CD4-positive, alpha-beta T cell treated with Interleukin-4 for 4 hours (primary cell): ENCODE data around the gene VSIR.

Experiments
- DNase-seq: peaks from one replicate; pipeline ENCODE4 v3.0.0-alpha.2; 2020

Gene VSIR

DNA sequence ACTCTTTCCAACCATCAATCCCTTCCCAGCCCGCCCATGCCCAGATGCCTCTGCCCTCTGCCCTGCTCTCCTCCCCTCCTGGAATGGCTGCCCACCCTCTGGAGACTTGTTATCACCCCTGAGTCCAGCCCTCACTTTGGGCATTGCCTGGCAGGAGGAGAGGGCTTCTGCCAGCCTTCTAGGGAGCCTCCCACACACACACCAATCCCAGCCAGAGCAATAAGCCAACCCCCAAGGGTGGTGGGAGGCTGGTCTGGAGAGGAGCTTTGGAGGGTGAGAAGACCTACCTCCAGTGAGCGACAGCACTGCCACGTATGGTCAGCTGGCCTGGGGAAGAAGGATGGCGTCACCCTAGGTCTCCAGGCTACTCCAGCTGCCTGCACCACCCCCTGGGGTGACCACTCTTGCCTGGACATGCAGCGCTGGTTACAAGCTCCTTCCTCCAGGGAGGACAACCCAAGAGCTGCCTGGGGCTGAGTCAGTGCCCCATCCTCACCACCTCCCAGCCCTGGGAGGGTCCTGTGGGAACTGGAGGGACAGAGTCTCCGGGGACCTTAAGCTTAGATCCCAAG lies 62.2 kb downstream of the VSIR start:
- no peak for DNase-seq

DNA sequence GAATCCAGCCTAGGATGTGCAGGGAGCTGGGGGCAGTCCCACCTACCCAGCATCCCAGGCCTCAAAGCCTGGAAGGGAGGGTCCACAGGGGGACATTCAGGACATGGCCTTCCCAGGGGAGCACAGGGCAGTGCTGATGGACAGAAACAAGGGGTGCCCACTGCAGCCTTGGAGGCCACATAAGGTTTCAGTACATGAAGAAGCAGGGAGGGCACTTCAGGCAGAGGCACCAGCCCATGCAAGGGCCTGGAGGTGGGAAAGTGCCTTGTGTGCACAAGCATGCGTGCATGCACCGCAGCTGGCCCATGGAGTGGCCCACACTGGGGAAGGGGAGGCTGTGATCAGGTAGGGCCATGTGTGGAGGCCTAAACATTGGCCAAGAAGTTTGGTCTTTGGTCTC lies 62.8 kb downstream of the VSIR start:
- DNase-seq = no peak

DNA sequence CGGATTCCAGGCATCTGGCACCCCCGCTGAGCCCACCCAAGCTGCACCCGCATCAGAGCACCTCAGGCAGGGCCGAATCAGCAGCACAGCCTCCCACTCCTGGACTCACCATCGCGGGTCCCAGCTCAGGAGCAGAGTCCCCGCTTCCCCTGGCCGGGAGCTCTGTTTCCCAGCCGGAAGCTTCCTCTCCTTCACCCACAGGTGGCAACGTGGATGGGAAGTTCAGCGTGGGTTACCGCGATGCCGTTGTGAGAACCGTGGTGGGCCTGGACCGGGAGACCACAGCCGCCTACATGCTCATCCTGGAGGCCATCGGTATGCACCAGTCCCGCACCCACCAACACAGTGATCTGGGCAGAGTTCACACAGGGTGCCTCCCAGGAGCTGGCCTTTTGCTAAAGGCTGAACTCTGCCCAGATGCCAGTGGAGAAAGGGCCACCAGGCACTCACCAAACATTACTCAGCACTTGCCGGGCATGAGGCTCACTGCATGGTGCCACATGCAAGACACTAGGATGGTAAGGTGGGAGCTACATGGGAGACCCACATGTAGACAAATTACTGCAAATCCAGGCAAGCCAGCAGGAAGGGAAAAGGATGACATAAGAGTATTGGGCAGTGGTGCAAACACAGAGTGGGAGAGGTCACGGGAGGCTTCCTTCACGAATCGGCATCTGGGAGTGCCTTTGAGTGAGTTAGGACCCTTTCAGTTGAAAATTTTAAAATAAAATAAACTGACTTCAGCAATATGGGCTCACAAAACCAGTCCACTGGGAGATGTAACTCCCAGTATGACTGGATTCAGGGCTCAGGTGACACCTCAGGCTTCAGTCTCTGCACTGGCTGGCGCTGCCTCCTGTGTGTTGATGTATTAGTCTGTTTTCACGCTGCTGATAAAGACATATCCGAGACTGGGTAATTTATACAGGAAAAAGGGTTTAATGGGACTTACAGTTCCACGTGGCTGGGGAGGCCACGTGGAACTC lies 64.1 kb downstream of the VSIR start:
- no peak for DNase-seq

DNA sequence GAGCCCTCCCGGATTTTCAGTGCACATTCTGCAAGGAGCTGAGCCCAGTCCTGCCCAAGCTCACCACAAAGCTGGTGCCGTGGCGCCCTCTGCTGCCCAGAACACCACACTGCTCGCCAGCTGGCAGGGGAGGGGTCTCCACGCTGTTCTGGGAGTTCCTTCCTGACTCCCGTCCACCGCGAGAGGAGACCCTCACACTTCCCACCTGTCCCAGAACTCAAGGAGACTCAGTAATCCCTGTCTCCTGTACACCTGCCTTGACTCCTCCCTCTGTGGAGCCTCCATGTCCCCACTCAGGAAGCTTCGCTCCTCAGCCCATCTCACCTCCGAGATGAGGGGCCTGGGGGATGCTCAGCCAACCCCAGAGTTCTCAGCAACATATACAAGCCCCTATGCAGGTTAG lies 65.0 kb downstream of the VSIR start:
- peak; percentile 50 for DNase-seq

DNA sequence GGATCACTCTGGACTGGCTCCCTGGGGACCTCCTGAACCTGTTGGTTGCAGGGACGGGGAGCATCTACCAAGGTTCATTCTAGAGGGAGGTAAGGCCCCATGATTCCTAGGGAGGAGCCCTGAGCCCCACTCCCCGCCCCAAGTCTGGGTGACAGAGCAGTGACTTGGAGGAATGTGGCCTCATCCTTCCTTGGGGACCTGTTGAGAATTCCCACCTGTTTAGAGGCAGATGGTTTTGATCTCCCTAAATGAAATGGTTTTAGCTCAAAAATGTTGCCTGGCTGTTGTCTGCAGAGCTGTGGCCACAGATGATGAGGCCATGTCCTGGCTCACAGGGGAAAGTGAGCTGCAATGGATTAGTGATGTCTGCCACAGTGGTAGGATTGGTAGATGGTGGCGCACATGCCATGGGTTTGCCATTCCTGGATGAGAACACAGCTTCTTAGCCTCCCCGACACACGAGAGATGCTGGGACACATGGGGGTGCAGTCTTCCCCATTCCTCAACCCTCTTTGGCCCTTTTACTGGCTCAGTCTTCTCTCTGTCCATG lies 66.0 kb downstream of the VSIR start:
- no peak for DNase-seq

DNA sequence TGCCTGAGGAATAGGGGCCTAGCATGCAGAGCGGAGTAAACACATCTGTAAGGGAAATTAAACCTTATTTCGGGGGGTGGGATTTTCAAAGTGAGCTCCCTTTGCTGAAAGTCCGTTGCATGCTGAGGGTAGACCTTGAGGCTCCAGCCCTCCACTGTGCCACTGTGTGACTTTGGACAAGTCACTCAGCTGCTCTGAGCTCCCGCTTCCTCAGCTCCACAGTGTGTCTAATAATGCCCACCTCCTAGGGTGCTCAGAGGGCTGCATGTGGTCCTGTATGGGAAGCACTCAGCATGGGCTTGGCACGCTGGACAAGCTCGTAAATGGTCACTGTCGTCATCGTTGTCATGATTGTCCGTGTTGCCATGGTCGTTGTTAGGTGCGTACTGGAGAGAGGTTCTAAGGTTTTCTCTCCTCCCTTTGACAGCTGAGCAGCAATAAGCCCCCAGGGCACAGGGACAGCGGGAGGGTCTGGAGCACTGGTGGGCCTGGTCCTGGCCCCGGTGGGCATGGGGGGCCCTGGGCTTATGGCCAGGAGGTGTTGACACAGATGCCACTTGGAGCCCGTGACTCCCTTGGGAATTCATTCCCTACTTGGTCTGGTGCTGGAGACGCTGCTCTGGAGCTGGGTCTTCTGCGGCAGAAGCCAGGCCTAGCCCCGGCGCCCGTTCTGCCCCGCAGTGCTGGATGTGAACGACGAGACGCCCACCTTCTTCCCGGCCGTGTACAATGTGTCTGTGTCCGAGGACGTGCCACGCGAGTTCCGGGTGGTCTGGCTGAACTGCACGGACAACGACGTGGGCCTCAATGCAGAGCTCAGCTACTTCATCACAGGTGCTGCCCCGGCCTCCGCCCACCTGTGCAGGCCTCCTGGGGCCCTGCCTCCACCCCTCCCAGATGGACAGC lies 66.9 kb downstream of the VSIR start:
- no peak for DNase-seq

DNA sequence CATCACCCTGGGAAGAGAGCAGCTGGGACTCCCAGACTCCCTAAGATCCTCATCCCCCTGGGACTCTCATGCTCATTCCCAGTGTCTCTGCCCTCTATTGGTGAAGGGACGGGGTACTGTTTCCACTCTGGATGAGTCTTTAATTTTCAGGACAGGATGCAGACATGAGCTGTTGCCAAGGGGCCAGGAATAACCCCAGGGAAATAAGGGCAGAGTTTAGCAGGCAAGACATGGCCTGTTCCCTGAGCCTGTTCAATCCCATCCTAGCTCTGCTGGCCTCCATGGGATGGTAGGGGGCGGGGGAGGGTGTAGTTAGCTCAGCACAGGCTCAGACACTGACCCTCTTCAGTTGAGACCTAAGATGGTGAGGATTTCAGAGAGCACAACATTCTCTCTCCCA lies 67.7 kb downstream of the VSIR start:
- DNase-seq = no peak

DNA sequence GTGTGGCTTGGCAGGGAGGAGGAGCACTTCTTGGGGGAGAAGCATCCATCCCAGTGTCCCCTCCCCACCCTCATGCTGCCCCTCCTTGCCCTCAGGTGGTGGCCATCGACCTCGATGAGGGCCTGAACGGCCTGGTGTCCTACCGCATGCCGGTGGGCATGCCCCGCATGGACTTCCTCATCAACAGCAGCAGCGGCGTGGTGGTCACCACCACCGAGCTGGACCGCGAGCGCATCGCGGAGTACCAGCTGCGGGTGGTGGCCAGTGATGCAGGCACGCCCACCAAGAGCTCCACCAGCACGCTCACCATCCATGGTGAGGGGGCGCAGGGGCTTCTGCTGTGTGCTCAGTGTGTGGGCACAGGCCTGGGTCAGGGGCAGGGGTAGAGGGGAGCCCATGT lies 68.5 kb downstream of the VSIR start:
- no peak for DNase-seq

DNA sequence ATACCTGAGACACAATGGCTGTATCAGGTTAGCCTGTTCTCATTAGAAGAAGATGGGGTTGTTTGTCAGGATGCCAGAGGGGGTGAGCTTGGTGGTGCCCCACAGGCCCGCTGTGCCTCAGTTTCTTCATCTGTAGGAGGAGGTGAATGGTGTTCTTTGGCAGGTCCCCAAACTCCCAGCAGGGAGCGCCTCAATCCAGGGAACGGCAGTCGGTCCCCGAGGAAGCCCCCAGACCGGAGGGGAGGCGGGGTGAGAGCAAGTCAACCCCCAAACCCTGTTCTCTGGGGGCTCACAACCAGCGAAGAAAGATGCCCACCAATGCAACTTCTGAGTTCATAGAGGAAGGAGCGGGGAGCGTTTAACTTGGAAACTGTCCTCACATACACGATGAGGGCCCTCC lies 69.7 kb downstream of the VSIR start:
- no peak for DNase-seq

DNA sequence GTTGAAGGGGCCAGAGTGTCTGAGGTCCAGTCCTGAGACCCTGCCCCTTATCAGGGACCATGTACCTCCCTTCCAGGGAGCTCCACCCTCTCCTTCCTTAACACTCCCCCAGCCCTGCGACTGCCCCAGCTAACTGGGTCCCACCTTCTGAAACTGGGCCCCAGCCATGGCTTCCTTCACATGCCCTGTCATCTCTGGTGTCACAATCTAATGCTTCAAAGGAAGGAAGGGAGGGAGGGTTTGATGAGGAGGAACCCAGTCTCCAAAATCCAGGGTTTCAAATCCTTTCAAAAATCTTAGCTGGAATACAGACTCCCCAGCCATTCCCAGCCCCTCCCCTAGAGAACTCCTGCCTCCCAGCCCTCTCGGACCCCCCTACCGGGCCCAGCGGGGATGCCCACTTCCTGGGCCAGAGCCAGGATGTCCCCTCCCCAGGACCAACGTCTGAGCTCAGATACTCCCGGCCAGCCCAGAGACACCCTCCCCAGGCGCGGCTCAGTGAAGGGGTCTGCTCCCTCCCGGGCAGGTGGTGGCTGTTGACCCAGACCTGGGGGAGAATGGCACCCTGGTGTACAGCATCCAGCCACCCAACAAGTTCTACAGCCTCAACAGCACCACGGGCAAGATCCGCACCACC lies 71.7 kb downstream of the VSIR start:
- DNase-seq = no peak

DNA sequence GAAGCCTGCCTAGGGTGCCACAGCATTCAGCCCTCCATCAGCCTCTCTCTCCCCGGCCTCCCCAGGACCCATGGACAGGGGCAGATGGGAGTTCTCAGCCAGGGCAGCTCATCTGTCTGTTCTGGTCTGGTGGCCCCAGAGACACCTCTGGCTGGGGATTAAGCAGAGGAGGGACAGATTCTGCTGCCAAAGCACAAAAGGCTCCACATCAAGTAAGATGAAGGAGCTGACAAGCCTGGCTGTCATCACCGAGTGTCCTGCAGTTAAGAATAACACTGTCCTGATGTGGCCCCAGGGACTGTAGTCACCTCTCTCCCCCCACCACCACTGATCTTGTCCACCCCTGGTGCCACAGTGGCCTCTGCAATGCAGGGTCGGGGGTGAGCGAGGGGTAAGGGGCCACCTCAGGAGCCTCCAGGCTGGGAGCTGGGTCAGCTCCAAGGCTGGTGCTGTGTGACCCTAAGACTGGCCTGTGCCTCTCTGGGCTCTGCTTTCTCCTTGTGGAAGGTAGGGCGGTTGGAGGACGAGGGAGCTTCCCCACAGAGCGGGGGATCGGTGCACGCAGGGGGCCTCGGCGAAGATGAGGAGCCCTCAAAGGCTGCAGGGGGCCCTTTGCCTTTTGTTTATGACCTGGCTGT lies 72.5 kb downstream of the VSIR start:
- DNase-seq = no peak

DNA sequence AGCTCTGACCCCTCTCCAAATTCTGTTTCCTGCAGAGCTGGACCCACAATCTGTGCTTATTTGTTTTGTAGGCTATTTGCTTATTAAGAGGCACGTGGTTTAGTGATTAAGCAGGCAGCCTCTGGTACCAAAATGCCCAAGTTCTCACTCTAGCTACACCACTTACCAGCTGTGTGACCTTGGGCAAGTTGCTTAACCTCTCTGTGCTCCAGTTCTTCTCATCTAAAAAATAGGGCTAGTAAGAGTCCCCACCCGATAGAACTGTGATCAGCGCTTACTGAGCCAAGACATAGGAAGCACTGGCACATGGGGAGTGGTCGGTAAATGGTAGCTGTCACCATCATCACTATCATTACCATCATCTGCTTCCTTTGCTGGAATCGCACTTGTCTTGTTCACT lies 74.6 kb downstream of the VSIR start:
- no peak for DNase-seq

DNA sequence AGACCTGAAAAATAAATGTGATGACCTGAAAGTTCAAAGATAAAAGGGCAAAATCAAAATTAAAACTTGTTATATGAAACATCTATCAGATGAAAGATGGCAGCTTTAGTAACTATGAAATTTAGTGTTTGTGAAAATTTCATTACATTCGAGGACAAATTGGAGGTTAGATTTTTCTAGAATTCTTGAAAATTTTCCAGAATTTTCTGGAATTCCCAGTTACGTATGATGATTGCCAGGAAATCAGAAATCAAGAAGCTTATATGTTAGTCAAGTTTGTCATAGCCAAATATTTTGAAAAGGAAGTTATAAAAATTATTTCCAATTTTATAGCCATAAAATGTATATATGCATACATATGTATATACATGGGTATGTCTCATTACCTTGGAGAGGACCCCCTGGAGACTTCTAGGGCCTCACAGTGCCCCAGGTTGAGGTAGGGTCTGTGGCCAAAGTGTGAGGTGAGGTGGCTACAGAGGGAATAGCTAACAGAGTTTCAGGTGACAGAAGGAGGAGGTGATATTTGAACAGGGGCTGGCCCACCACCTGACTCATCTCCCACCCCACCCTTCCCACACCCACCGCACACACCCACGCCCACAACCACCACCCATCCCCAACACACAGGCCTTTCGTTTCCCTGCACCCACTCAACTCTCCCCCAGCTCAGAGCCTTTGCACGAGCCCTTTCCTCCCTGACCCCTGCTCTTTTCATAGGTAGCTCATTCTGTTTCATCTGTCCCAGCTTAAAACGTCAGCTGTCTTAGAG lies 75.2 kb downstream of the VSIR start:
- peak; percentile 68 for DNase-seq
